NCI-H1436 treated with DMSO at 0.1 percent for 48 hours (cell line): Measurements from ENCODE around the gene VCAN.

ENCODE experiments used
- DNase-seq: peaks from one replicate; lab custom pipeline; 2025; lab: John Stamatoyannopoulos, UW

Gene VCAN

DNA sequence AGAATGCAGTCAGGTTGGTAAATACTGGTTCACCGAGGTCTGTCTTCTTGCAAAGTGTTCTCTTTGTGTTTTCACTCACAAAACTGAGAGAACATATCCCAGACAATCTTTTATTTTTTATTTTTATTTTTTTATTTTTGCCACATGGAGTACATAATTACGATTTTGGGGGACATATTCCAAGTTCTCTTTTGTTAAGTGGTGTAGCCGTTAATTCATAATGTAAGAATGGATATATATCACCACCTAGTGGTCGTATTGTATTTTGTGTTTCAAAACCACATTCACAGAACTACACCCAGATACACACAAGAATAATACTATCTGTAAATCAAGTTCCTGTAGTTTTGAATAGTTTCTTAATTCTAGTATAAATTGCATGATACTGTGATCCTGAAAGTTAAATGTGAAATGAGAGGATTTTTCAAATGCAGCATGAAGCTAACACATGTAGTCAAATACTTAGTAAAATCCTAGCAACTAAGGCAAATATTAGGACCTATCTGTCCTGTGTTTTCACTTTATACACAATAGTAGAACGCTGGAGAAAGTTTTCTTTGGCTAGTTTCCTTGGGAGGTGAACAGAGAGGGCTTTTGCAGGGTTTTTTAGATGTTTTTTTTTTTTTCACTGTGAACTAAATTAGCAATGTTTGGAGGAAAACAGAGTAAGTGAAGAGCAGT is 92.7 kb downstream of the VCAN start:
- no peak for DNase-seq

DNA sequence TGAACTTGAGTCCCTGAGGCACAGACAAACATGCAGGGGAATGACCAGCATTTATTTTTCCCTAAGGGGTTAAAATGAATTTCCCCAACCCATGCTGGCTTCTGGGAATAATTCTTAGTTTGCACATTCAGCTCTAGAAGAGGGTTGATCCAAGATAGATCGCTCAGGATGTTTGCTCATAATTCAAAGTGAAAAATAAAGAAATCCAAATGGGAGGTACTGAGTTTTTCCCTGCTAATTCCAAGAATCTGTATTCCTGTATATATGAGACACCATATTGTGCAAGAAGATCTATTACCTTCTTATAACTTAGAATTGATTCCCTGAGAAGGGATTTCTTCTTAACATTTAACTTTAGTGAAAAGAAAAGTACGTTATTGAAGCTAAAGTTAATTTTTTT is 96.2 kb downstream of the VCAN start:
- no peak for DNase-seq

DNA sequence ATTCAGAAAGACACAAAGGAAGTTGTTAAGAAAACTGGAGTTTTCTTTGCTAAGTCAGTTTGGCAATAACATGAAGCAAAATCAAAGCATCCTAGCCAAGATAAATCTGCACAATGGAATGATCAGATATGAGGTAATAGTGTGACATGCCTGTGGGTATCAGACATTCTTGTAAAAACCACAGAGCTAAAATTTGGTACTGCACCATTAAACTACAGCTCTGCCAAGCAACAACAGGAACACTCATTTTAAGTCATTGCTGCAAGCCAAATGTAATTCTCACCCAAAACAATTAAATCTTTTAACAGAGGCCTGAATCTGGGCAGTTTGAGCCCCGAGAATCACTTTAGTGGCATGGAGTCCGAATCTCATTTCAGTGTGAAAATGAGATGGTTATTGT is 96.6 kb downstream of the VCAN start:
- DNase-seq, result no peak

DNA sequence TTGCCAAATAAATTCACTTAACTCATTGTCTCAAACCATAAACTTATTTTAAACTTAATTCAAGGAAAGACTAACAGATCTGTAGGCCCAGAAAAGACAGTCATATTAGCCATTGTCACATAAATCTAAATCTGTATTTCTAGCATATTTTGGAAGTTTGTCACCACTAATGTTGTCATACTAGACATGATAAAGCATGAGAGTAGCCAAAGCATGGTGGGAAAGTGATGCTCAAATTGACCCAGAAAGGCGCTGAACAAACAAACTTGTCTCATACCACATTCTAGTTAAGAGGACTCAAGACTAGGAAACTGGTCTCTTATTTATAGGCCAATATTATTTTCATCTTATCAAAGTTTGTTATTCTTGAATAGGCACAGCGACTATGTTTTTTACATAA is 99.4 kb downstream of the VCAN start:
- no peak for DNase-seq

DNA sequence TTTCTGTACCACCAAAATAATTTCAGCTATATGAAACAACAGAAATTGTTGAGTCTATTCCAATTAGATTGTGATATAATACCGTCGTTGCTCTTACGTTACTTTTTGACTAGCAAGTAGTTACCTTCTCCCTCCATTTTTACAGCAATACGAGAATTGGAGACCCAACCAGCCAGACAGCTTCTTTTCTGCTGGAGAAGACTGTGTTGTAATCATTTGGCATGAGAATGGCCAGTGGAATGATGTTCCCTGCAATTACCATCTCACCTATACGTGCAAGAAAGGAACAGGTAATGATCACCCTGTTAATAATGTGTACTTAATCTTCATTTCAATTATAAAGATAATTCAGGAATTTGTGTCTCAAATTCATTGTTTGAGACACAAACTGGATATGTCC is 100.7 kb downstream of the VCAN start:
- DNase-seq, result no peak

DNA sequence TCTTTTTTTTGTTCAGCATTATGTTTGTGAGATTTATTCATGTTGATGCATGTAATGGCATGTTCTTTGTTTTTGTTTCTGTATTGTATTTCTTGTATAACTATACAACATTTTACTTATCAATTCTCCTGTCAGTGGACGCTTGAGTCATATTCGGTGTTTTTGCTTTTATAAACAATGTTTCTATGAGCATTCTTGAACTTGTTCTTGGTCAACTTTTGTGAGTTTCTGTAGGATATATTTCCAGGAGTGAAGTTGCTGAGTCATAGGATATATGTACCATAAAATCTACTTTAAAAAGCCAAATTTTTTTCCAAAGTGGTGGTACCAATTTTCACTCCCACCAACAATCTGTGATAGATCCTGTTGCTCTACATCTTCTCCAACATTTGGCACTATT is 104.8 kb downstream of the VCAN start:
- DNase-seq, result no peak

DNA sequence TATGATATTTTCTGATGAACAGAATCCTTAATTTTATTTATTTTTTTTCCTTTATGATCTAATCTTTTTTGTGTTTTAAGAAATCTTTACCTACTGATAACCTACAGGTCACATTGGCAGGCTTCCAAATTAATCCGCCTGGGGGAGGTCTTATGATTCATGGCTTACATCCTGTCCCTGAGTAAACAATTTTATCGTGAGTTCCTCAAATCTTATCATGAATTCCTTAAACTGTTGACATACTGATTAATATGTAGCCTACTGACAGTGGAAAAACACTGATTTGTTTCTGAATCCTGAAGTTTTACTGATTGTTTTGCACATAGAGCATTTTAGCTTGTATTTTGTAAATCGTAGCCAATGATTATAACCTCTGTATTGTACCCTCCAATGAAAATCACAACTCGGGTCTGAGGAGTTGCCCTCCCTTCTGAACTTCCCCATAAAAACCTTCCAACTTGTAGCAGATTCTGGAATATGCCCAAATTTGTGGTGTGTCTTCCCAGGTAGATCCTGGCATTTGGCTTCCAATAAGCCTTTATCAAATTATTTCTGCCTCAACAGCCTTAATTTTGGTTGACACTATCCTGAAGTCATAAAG is 105.6 kb downstream of the VCAN start:
- no peak for DNase-seq

DNA sequence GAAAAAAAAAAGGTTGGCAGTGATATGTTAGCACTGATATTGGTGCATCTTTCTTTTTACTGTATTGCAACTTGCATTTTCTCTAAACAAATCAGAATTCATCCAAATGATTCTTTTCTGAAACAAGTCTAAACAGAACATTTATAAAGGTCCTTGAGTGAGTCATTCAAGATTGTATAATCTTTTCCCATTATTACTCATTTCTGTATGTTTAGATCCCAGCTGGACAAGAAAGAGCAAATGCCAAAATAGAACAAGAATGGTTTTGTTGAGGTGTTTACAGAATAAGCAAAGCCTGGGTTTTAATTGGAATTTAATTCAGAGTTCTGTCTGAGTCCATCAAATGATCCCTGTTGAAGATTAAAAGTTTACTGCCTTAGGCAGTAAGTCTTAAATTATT is 112.3 kb downstream of the VCAN start:
- no peak for DNase-seq

DNA sequence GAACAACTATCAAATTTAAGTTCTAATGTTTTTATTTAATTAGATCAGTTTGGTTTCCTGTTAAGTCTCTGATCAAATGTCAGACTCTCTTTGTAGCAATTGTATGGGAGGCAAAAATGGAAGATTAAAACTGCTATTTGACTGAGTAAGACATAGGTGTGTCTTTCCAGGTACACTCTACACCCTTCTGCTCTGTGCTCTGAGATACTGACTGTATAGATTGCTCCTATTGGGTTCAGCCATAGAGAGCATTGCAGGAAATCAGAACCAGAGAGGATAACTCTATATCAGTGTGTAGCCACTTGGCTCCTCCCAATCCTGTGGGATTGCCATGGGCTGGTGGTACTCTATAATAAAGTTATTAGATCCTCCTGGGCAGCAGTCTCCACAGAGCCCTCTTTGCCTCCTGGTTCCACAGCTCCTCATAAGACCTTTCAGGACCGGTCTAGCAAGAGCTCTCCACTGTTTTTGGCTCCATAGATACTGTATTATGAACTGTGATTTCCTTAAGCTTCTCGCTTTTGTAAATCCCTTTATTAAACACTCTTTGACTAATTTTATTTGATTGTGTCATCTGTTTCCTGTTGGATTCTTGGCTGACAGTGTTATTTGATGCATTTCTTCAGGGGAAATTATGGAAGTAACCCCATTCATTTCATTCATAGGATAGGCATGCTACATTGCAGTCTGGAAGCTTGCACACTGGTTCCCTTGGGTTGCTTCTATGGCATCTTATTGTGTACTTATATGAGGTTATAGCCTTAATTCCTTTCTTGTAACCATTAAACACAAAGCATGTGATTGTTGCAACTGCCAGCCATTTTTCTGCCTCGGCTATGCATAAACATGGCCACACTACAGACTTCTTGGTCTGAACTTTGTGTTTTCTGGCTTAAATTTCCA is 115.6 kb downstream of the VCAN start:
- no peak for DNase-seq

DNA sequence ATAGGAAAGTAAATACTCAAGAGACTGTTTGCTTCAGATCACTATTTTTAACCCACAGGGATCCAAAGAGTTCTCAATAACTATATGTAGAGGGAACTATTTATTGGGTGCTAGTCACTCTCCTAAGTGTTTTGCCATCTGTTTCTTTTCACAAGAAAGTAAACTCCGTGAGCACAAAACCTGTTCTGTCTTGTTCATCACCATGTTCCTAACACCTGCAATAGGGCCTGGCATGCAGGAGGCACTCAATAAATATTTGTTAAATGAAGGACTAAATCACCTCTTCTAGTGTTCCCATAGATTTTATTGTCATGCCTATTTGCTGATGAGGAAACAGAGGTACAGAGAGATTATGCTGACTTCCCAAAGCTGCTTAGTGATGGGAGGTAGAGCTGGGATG is 118.2 kb downstream of the VCAN start:
- DNase-seq, result peak; percentile 10

DNA sequence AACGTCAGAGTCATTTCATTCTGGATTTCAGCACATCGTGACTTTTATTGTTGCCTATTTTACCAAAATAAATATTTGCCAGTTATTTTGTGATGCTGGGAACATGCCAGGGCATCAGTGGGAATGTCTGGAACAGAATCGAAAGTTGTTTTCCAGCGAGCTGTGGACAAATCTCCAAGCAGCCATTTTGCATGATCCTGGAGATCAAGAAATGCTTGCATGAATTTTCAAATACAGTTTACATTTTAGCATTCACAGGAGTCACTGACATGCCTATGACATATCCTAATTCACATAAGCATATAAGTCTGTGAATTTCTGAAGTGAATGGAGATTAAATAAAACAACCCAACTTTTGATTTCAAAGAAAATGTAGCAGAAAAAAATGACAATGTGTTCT is 119.4 kb downstream of the VCAN start:
- DNase-seq, result no peak

DNA sequence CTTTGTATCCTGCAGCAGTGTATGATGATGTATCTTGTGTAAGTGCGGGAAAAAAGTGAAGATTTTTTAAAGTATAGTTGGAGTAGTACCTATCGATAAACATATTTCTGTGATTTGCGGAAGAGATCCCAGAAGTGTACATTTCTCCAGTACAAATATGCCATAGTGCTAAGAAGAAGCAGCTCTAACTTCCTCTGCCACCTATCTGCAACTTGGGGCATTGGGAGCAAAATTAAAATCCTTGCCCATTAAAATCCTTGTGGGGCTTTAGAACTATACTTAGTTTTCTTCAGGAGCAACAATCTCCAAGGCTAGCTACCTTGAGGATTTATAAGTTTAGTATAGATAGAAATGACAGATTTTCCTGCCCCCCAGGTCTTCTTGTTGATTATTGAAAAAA is 123.7 kb downstream of the VCAN start:
- DNase-seq, result no peak

DNA sequence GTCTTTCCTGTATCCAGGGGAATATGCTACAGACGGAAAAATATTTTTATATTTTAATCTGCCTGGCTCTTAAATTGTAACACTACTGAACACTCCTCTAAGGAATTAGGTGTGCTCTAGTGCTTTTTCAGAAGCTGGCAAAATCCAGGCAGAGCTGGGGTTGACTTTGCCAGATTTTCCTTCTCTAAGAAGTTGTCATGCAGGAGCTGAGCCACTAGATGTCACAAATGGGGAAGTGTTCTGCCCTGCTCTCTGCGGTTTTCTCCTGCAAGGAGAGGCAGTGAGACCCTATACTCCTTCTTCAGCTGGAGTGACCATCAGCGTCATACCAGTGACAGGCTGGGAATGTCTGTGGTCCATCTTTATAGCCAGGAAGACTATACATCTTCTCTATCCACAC is 136.6 kb downstream of the VCAN start:
- no peak for DNase-seq

DNA sequence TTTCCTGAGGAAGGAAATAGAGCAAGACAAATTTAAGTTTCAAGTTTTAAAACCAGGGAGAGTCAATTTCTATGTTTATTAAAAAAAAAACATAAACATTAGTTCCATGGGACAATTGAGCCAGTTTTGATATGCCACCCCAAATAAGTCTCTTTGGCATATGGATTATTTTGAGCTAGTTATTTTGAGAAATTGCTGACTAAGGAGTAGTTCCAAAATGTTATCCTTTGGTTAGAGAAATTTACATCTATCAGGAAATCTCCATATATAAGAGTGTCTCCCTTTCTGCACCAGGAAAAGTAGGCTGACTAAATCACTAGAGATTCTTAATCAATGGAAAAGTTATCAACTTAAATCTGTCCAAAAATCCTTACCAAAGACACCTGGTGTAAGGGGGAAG is 143.3 kb downstream of the VCAN start:
- no peak for DNase-seq

DNA sequence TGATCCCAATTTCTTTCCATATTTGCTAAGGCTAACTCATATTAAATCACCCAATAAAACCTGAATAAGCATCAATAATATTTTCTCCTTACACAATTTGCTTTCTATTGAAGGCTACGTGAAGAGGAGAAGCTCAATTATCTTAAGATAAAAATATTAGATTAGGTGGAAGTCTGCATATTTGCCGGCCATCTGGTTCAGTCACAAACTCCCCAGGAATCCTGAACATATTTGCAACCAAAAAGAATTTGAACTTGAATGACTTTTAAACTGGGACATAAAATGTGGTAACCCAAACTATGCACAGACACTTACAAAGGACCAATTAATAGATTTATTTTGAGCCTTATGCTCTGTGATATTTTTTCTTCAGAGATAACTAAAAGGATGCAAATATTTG is 156.8 kb downstream of the VCAN start:
- no peak for DNase-seq
